Left colon (tissue), 2 donors: ENCODE results near the gene OR10G8. TPM values are rescaled to one million over a fixed set of nuclear protein-coding genes. Genes with fewer than 3 reads are reported as not detected.
"Not testable (repeated sequence)": the region's sequence is repeated elsewhere in the genome, so short reads cannot be mapped to it uniquely, and the experiment has no call there.

Experiments
- ATAC-seq: fragments of 200-7000 bp; cut with Tn5 transposase; one replicate; pipeline ENCODE4 v1.9.1; 2020; ENCODE audit warnings: mild to moderate bottlenecking, moderate library complexity
- DNase-seq, 2 donors: peaks; one replicate each; pipeline ENCODE4 v3.0.0-alpha.2; 2020
- intact Hi-C, 2 donors: fragments of 100-400 bp; cut with DNase I in 1 of 2; cut with micrococcal nuclease in 1 of 2; formaldehyde crosslinking; loops; one replicate each; pipeline versions ENCODE4 v1.11.2 to v1.14.0; 2022; cut with DNase I, micrococcal nuclease
- long read RNA-seq: library from polyadenylated mRNA; unstranded; transcript quantifications from one replicate; pipeline ENCODE4 v2.0.0, GENCODE V29; 2021
- total RNA-seq, 2 donors: library from RNA; stranded (reverse); fragmentation: NEBNext Ultra II Directional; extraction: Animal tissue kit (Norgen Biotek cat#: 25700); gene quantifications; one replicate each; pipeline ENCODE4 v1.2.1, GENCODE V29; 2021
- donor health status: DM: no; HTN: no; CAD: no.
- donor health status: DM: yes; HTN: yes; CAD: no.

Gene OR10G8, protein sequence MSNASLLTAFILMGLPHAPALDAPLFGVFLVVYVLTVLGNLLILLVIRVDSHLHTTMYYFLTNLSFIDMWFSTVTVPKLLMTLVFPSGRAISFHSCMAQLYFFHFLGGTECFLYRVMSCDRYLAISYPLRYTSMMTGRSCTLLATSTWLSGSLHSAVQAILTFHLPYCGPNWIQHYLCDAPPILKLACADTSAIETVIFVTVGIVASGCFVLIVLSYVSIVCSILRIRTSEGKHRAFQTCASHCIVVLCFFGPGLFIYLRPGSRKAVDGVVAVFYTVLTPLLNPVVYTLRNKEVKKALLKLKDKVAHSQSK
- total RNA-seq: not detected
- long read RNA-seq: 0 reads

DNA sequence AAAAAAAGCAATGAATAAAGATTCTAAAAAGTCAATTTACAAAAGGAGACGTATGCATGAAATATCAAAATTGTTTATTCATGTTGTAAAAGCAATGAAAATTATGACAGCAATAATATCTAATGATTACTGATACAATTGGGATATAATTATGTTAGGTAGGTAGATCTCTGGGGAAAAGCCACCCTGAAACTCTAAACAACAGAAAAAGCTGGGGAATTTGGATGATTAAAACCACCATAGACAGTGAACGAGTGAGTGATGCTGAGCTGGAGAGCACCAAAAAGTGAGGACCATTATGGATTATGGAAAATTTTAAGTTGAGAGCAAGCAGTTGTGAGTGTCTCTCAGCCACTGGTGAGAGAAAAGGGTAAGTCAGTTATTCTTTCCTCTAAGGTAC is at the start of gene OR10G8:
Gene OR10G8, plus strand, starts transcription at position 301 of the 400 bp plus-strand sequence. CDS start 2,825 bp downstream, outside the sequence.
- ATAC-seq: no peak
- no peak for DNase-seq
- intact Hi-C loops: no loop called here

DNA sequence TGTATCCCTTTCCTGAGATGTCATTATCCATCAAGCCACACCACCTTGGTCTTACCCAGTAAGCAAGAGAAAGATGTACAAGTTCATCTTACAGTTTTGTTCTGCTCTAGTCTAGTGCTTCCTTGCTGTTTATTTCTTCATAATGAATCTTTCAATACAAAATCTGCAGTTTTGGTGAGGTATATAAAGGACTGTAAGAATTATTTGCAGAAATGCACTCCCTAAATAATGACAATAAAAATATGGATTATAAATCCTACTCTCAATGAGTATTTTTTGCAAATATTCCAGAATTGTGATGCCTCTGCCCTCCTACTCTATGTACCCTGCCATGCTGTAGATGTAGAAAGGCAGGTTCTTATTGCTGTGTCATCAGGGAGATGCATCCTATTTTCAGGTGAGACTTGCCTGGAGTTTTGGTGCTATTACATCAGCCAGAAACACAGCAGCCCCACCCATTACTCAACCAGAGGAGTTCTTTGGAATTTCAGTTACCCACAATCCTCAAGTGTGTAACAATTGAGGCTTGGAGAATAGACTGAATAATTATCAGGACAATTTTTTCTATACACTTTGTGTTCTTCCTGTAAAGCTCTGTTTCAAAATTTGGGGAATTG is 48.8 kb upstream of the OR10G8 start, which contains the start of gene OR10S1:
Gene OR10S1, minus strand, starts transcription at position 51 of the 617 bp plus-strand sequence. CDS start 117 bp downstream, outside the sequence.
- intact Hi-C loops: no loop called here
- no peak for DNase-seq
- ATAC-seq: no peak

DNA sequence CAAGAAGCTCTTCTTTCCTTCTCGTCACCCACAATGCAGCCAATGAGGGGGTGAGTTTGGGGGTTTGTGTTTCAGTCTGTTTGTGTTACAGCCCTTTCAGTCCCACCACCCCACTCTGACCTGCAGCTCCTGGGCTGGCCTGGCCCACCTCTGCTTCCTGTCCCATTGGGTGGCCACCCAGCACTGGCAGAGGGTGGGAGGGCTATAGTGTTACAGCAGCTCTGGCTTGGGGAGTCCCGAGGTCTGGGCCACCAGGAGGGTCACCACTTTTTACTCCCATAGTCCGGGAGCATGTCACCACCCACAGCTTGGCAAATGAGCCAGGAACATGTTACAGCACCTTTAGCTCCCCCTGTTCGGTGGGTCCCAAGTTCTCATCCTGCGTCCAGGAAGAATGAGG is 47.3 kb upstream of the OR10G8 start:
- intact Hi-C loops: no loop called here
- no peak for DNase-seq
- ATAC-seq: no peak

DNA sequence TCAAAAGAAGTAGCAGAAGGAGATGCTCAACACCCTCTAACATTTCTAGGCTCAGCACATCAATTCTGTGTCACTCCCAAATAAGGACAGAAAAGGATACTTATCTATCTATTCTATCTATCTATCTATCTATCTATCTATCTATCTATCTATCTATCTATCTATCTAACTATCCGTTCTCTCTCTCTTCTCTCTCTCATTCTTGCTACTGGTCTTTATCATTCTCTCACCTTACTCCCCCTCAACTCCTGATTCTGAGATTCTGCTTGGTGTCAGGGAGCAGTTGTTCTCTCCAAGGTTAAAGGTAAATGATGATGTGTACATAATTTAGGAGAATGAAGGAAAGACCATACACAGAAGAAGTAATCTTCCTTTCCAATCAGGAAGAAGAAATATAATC is 31.5 kb upstream of the OR10G8 start, which contains the start of gene OR10G6:
Gene OR10G6, minus strand, starts transcription at position 43 of the 400 bp plus-strand sequence. Its CDS starts 0 bp downstream, at position 43.
- DNase-seq: no peak
- intact Hi-C loops: no loop called here

DNA sequence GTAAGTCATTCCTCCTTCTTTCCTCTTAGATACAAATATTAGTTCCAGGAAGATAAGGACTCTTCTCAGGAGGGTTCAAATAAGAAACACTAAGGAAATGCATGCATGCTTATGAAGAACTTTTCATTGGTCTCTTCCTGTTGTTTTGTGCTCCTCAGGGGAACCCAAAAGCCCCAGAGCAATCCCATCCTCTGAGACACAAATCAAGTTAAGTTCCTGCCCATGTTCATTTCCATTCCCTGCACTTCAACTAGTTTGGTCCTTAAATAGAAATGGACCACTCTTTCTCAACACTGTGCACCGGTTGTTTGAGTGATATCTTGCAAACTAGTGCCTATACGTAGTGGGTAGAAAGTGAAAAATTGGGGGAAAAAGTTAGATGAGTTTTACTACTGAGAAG is 13.9 kb upstream of the OR10G8 start, which contains the start of gene OR10G4:
Gene OR10G4, plus strand, starts transcription at position 301 of the 400 bp plus-strand sequence. CDS start 2,578 bp downstream, outside the sequence.
- DNase-seq (no peak), ATAC-seq (no peak)
- intact Hi-C loops: no loop called here

More for the DNA sequence above, 31.5 kb upstream of the OR10G8 start, which contains the start of gene OR10G6:
- ATAC-seq: no peak

DNA sequence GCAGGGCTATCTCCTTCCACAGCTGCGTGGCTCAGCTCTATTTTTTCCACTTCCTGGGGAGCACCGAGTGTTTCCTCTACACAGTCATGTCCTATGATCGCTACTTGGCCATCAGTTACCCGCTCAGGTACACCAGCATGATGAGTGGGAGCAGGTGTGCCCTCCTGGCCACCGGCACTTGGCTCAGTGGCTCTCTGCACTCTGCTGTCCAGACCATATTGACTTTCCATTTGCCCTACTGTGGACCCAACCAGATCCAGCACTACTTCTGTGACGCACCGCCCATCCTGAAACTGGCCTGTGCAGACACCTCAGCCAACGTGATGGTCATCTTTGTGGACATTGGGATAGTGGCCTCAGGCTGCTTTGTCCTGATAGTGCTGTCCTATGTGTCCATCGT is 10.8 kb upstream of the OR10G8 start:
- DNase-seq, ATAC-seq, intact Hi-C loops: not testable (repeated sequence)

DNA sequence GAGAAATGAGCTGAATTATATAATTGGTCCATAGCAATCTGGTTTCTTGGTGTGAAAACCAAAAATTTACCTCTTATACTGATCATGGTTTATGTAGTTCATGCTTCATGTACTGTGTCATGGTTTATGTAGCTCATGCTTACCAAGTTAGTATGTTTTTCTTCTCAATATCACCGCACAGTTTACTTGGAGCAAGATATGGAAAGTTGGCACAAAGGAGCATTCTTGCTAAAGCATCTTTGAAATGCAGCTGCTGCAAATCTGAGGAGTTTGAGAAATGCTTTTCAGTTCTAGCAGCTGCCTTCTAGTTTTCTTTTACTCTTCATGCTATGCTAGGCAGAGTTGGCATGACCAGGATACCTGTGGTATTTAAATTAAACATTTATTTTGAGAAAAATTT is 10.1 kb downstream of the OR10G8 start:
- no peak for ATAC-seq
- no peak for DNase-seq
- intact Hi-C loops: no loop called here

DNA sequence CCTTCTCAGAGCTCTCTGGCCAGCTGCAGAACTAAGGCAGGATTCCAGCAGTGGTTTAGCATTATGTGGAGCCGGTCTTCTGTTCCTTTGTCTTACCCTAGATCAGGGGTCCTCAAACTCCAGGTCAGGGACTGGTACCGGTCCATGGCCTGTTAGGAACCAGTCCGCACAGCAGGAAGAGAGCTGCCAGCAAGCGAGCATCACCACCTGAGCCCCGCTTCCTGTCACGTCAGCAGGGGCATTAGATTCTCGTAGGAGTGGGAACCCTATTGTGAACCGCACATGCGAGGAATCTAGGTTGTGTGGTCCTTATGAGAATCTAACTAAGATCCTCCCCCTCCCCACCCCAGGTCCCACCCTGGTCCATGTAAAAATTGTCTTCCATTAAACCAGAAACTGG is 13.0 kb downstream of the OR10G8 start:
- DNase-seq (no peak), ATAC-seq (no peak)

DNA sequence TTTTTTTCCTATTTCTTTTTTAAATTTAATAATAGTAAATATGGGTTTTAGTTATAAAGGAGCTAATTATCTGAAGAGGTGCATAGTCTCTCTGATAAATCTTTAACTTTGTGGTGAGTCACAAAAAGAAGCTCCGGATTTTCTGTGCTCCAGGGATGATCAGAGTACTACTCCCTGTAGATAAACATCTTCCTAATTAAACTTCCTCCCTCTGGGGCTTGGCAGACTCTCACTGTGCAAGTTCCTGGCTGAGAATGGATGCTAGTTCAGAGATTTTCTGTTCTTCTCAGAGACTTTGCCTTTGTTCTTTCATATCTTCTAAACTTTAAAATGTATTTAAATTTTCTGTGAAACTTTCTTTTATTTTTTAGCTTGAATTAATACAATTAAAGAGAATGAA is 14.7 kb downstream of the OR10G8 start, which contains the start of gene OR10G7:
Gene OR10G7, minus strand, starts transcription at position 72 of the 400 bp plus-strand sequence. CDS start 2,324 bp downstream, outside the sequence.
- no peak for DNase-seq
- ATAC-seq: no peak
- intact Hi-C loops: no loop called here

More for the DNA sequence above, 13.0 kb downstream of the OR10G8 start:
- intact Hi-C loops: no loop called here

DNA sequence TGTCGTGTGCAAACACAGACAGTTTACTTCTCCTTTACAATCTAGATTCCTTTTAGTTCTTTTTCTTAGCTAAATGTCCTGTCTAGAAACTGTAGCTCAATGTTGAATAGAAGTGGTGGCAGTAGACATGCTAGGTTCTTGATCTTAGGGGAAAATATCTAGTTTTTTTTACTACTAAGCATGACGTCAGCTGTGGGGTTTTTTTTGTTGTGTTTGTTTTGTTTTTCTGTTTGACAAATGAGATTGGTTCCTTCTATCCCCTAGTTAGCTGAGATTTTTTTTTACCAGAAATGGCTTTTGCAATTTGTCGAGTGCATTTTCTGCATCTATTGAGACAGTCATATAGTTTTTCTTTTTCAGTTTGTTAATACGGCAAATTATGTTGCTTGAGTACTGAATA is 16.8 kb downstream of the OR10G8 start:
- no peak for DNase-seq
- no peak for ATAC-seq
- intact Hi-C loops: no loop called here

DNA sequence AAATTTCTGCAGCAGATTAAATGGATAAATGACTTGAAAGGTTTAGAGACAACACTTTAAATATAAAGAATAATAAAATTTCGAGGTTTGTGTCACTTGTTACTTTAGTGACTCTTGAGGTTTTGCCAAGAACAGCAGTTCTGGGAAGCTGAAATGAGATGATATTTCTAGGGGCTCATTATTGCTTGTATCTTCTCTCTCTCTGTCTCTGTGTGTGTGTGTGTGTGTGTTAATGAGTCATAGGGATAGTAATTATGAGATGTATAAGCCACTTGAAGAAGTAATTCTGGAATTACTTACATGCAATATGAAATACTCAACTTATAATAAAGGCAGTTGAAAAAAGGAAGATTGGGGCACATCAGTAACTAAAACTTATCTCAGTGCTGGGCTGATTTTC is 24.1 kb downstream of the OR10G8 start:
- no peak for DNase-seq
- no peak for ATAC-seq
- intact Hi-C loops: no loop called here

DNA sequence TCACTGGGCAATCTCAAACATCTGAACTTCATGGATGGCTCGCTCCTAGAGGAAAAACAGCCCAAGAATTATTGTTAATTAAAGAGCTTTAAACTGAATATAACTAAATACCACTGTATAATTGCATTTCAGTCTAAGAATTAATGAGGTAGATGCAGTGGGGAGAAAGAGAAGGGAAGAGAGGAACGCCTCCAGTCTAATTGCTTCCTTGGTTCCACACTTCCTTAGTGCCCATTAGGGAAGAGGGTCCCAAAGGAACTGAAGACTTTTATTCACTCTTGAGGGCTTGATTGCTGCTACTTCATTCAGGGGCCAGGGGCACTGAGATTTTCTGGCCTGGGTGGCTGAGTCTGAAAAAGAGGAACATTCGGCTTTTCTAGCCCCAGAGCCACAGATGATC is 26.4 kb downstream of the OR10G8 start:
- DNase-seq: no peak
- intact Hi-C loops: no loop called here
- ATAC-seq: no peak

DNA sequence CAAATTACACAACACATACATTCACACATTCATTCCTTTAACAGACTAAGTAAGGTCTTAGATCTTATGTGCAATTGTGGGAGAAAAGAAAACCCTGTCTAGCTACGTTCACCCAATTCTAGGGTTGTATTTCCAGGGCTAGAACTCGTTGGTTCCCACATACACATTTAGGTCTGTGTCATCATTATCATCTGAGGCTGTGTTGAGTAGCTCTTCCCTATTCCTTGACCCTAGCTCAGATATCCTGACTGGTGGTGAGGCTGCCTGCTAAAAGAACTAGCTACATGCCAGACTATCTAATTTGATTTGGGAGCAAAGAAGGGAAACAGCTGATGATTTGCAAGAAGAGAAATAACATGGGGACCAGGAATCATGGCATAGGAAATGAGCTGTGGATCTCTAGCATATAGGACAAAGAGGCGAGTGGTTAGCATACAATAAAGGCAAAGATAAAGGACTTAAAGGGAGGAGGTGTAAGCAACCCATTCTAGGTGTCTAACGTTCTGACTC is 42.1 kb downstream of the OR10G8 start:
- ATAC-seq (no peak), DNase-seq (no peak)
- intact Hi-C loops: no loop called here

DNA sequence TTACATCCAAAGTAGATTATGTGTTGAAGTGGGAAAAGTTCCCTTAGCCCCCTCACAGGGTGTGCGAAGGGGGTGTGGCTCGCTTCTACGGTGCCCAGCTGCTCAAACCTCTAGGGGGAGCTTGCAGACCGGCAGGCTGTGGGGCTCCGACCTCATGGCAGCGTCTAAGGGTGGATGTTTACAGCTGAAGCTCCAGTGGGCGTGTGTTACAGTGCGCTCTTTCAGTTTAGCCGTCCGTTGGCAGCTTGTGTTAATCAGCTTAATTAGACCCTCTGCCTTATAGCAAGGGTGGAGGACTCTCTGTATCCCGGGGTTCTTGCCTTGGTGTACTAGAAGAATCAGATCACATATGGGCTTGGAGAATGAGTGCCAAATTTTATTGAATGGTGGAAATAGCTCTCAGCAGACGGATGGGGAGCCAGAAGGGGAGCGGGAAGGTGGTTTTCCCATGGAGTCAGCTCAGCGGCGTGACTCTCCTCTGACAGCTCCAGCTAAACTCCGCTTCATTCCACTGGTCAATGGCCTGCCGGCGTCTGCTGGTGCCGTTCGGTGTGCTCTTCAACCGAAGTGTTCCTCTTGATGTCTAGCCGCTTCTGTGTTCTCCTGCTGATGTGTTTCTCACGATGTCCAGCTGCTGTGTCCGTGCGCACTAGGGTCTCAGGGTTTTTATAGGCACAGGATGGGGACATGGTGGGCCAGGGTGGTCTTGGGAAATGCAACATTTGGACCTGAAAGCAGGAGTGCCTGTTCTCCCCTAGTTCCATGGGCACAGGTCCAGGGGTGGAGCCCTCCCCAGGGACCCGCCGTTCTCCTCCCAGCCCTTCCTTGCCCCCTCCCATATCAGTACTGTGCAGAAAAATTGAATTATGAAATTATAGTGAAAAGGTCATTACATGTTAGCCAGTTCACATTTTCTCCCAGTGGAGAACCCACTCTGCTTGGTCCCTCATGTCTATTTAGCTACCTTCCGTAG is 43.1 kb downstream of the OR10G8 start:
- peak; percentile 41 to 64 for DNase-seq
- peak; percentile 85 for ATAC-seq

DNA sequence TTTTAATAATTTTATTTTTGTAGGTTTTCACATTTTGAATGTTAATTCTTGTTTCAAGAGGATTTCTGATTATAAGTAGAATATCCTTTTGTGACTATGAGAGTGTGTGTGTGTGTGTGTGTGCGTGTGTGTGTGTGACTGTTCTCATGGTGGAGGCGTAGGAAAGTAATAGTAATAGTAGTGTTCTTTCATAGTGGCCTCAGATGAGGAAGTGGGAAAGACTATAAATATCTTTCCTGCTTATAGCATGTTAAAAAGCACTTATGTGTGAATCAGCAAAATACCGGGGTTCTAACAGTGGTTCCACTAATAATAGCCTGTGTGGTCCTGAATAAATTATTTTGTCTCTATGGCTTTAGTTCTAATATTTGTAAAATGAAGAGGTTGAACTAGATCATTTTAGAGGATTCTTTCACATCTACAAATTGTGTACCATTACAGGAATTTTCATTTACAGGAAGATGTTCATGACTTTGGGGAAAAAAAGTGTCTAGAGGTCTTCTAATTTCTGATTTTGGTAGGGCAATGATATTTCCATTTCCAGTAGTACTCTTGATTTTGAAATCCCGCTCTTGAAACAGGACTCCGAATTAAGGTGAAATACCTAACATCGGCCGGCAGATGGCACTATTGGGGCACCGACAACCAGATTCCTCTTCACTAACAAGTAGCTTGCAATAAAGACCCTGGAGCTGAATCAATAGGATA is 44.5 kb downstream of the OR10G8 start:
- ATAC-seq (no peak), DNase-seq (peak in 1 of 2 donors; percentile 27)
- intact Hi-C loops: loop anchor here in 1 of 2 donors (5.0 to 10.0 kb wide), 2 partner anchors 124 to 516 kb away; no protein-coding TSS in a partner anchor

More for the DNA sequence above, 43.1 kb downstream of the OR10G8 start:
- intact Hi-C loops: loop anchor here in 1 of 2 donors (5.0 to 10.0 kb wide), 2 partner anchors 125 to 518 kb away; no protein-coding TSS in a partner anchor

DNA sequence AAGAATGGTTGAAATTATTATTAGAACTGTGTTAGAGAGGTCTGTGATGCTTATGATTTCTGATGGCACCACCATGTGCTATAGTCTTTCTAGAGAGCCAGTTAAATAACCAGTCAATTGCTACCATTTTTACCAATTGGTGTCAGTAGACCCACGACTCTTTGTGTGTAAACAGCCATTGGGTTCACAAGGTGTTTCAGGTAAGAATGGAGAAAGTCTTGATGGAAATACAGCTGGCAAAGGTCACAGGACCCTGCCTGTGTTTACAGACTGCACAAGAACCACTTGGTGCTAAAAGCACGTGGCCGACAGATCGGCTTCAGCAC is 45.0 kb downstream of the OR10G8 start:
- ATAC-seq (no peak), DNase-seq (no peak)
- intact Hi-C loops: loop anchor here in 1 of 2 donors (5.0 to 10.0 kb wide), 2 partner anchors 123 to 516 kb away; no protein-coding TSS in a partner anchor

DNA sequence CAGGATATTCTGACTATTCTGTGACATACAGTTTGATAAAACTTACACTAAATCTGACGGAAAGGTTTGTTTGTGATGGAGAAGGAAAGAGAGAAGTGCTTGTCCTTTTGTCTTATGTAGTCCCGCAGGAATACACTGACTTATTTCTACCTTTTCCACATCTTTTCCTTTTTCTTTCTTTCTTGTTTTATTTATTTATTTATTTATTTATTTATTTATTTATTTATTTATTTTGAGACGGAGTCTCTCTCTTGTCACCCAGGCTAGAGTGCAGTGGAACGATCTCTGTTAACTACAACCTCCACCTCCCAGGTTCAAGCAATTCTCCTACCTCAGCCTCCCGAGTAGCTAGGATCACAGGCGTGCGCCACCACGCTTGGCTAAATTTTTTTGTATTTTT is 45.5 kb downstream of the OR10G8 start:
- intact Hi-C loops: loop anchor here in 1 of 2 donors (5.0 to 10.0 kb wide), 2 partner anchors 123 to 515 kb away; no protein-coding TSS in a partner anchor
- ATAC-seq: no peak
- no peak for DNase-seq

DNA sequence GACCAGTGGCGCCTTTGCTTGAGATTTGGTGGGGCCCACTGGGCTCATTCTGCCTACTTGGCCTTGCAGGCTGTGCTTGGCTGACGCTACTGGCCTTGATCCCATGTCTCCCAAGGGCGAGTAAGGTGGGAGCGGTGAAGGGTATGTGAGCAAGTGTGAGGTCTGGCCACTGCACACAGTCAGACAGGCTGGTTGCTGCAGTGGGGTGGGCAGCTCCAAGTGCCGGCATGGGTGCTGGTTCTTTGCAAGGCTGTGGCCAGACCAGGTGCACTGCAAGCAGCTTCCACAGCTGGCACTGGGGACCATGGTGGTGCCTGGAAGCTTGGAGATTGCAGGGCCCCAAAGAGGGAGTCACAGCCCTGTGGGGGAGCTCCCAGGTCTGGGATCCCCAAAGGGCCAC is 48.0 kb downstream of the OR10G8 start:
- intact Hi-C loops: loop anchor here in 1 of 2 donors (5.0 to 10.0 kb wide), 2 partner anchors 120 to 513 kb away; no protein-coding TSS in a partner anchor
- ATAC-seq: no peak
- no peak for DNase-seq
